Measurements from ENCODE around the gene TYR.
"Not testable (repeated sequence)": the region's sequence is repeated elsewhere in the genome, so short reads cannot be mapped to it uniquely, and the experiment has no call there.

TYR gene

DNA sequence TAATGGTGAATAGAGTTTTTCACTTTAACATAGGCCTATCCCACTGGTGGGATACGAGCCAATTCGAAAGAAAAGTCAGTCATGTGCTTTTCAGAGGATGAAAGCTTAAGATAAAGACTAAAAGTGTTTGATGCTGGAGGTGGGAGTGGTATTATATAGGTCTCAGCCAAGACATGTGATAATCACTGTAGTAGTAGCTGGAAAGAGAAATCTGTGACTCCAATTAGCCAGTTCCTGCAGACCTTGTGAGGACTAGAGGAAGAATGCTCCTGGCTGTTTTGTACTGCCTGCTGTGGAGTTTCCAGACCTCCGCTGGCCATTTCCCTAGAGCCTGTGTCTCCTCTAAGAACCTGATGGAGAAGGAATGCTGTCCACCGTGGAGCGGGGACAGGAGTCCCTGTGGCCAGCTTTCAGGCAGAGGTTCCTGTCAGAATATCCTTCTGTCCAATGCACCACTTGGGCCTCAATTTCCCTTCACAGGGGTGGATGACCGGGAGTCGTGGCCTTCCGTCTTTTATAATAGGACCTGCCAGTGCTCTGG is at the start of gene TYR:
TYR (plus strand) TSS at position 185 of the 541 bp plus-strand sequence; CDS start at position 264, 79 bp downstream.
- DNase-seq (ENCODE audit: low read depth in 2 of 2): no peak

DNA sequence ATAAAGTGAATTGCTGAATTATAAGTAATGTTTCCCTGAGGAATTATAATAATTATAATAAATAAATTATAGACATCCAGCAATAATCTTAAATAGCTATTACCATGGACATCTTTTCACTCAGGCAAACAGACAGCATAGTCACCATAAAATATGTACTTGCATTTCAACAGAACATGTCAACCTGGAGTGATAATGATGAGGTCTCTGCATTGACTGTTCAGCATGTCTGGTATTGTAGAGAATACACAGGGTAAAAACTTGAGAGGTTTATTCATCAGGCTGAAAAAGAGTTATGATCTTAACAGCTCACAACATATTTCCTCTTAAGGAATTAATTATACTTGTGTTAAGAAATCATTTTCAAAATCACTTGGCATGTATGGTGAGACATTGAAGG is 41.1 kb upstream of the TYR start:
- DNase-seq (ENCODE audit: low read depth in 2 of 2): no peak

DNA sequence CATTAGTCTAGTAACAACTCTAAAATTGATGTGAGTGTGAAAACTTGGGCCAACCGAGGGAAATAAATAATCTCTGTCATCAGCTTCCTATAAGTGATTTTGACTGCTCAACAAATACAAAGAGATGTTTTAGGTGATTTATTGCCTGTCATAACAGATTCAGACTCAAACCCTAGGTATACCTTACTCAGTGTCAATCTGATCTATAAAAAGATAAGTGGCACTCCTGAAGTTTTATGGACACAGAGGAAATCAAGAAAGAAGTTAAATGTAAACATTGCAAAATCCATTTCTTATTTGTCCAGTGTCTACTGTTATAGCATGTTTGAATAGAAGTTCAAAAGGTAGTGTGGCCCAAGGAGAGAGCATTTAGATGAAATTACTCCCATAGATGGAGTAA is 30.4 kb upstream of the TYR start:
- no peak for DNase-seq (ENCODE audit: low read depth in 2 of 2)

DNA sequence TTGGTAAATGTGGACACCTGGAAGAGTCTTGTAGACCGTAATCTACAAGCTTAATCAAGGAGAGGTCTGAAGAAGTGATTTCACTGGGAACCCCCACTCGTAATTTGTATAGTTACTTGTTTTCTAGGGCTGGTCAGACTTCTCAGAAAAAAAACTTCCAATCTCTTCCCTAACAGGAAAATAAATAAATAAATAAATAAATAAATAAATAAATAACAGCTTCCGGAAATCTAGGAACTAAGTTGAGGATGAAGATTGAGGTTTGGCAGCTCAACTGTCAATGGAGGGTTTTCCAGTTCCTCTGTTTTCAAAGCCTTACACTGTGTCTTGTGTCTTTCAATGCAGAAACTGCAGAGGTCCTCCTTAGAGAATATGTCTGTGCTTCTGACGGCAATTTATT is 17.7 kb upstream of the TYR start:
- DNase-seq (ENCODE audit: low read depth in 2 of 2): no peak

DNA sequence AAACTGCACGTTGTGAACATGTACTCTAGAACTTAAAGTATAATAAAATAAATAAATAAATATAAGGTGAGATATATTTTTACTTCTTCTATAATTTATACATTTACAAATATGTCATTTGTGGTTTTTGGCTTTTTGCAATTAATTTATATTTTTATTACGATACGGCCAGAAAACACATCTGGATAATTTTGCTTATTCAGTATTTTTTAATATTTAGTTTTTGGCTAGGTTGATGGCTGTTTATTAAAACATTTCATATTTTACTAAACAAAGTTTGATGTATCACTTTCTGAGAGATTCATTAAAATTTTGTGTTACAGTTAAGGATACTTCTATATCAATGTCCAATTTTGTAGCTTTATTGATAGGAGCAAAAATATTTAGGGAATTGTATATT is 15.7 kb upstream of the TYR start:
- no peak for DNase-seq (ENCODE audit: low read depth in 2 of 2)

DNA sequence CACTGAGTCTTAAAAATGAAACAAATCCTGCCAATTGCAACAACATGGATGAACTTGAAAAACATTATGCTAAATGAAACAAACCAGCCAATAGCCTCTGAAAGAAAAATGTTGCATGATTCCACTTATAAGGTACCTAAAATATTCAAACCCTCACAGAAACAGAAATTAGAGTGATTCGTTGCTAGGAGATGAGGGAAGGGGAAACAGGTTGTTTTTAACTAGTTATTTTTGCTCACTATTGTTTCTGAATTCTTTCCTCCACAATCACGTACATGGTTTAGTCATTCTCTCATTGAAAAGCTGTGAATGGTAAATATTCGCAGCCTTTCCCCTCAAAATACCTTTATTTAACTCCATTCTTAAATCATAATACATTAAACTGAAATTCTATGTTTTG is 14.0 kb upstream of the TYR start:
- DNase-seq (ENCODE audit: low read depth in 2 of 2): no peak

DNA sequence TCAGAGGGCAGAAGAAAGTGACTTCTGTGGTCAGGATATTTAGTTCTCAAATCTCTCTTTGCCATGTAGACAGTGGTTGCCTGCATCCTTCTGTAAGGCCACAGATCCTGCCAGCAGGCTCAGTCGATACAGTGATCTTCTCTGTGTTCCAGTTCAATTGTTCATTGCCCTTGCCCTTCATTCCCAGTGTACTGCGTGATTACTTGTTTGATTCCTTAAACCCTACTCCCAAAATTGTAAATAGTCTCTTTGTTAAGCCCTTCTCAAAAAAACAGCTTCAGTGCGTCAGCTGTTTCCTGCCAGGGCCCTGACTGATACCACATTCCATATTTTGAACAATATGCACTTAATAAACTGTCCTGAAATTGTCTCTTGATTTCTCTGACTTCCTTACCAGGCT is 9.3 kb upstream of the TYR start:
- no peak for DNase-seq (ENCODE audit: low read depth in 2 of 2)

DNA sequence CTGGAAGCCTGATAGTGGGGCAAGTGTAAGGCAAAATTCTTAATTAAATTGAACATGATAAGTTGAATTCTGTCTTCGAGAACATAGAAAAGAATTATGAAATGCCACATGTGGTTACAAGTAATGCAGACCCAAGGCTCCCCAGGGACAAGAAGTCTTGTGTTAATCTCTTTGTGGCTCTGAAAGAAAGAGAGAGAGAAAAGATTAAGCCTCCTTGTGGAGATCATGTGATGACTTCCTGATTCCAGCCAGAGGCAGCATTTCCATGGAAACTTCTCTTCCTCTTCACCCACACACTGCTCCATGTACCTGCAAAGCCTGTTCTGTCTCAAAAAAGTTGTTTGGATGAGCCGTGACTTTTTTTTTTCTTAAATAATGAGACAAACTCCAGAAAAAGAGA is 1.9 kb upstream of the TYR start:
- DNase-seq (ENCODE audit: low read depth in 2 of 2): no peak

DNA sequence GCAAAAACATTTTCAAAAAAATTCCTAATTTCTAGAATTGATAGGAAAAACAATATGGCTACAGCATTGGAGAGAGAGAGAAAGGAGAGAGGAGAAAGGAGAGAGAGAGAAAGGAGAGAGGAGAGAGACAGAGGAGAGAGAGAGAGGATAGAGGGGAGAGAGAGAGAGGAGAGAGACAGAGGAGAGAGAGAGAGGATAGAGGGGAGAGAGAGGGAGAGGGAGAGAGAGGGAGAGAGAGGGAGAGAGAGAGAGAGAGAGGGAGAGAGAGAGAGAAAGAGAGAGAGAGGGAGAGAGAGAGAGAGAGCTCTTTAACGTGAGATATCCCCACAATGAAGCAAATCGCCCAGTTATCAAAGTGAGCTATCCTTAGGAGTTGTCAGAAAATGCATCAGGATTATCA is 737 bp upstream of the TYR start:
- DNase-seq (ENCODE audit: low read depth in 2 of 2): no peak

DNA sequence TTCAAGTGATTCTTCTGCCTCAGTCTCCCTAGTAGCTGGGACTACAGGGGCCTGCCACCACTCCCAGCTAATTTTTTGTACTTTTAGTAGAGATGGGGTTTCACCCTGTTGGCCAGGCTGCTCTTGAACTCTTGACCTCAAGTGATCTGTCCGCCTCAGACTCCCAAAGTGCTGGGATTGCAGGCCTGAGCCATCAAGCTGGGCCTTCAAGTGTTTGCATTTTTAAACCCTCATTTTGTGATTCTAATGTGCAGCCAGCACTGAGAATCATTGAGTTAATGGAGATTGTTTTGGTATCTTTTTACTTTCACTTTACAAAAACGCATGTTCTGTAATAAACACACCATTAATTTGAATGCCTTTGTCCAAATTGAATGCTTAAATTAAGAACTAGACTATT is 3.4 kb downstream of the TYR start:
- DNase-seq (ENCODE audit: low read depth in 2 of 2): no peak

DNA sequence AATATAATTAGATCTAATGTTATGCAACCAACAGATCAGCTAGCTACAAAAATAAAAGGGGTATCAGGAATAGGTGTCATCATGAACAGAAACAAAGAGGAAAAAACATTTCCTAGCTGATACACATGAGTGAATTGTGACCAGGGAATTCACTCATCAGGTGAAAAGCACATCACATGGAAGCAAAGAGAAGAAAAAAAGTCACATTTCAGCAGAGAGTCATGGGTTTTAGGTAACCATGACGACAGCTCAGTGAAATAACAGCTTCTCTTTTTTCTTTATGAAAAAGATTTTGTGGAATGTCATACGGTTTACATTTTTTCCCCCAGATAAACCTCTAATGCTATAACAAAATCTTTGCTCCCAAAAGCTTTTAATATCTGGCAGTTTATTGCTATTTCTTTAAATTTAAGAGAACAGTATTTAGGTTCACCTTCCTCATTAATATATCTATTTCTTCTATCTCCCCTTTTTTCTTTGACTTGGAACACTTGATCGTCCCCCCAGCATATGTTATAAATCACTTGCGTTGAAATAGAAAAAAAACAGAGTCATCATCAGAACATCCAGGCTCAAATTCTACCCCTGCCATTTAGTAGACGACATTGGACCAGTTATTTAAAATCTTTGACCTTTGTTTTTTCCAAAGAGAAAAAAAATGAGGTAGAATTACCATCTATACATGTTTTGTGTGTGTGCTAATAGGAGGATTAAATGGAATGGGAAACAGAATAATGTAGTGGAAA is 5.3 kb downstream of the TYR start:
- DNase-seq (ENCODE audit: low read depth in 2 of 2): no peak

DNA sequence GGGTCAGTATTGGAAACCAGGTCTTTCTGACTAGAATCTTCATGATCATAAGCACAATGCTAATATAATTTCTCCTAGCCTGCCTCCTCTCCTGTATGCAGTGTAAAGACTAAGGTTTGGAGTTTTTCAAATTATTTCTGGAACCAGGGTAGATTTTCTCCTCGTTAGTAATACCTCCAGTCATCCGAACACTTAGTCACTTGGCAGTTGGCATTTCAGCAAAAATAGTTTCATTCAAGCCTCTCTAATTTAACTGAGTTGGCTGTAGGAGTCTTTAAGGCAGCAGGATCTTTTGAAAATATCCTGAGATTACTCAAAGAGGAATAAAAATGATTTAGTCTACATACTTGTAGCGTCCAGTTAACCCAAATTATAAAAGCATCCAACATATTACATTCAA is 6.3 kb downstream of the TYR start:
- no peak for DNase-seq (ENCODE audit: low read depth in 2 of 2)

DNA sequence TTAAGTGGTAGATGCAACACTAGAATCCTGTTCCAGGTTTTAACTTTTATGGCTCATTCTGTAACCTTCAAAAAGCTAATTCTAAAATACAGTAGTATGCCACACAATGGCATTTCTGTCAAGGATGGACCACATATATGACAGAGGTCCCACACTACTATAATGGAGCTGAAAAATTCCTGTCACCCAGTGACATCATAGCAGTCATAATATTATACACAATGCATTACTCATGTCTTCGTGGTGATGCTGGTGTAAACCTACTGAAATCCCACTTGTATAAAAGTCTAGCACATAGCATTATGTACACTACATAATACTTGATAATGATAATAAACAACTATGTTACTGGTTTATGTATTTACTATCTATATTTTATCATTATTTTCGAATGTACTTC is 12.1 kb downstream of the TYR start:
- no peak for DNase-seq (ENCODE audit: low read depth in 2 of 2)

DNA sequence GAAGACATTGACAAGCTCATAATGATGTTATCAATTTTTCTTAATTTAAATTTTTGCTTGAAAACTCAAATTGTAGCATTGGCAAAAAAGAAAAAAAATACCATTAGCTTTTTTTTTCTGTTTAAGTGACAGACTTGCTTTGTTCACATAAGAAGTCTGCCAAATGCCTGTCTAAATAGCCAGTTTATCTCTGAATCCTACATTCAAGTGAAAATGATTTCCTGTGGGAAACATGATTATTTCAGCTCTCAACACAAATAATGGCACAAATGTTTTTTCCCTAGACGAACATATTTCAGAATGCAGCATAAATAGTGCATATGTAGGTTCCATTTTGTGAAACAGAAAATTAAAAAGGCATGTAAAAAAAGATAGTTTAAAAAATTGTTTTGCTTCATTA is 23.5 kb downstream of the TYR start:
- no peak for DNase-seq (ENCODE audit: low read depth in 2 of 2)

DNA sequence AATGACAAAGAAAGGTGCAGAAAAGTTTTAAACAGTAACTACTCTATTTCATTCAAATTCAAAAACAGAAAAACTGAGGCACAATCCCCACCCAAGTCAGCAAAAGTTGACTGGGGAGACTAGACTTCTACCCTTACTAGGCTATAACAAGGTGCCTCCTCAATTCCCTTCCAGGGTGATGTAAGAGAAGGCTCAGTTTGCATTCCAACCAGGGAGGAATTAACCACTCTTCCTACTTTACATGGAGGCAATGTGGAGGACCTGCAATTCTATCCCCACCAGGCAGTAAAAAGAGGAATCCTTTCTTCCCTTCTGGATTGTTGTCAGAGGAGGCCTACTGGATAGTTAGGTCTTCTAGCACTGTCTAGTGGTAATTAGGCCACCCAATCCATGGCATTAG is 26.1 kb downstream of the TYR start:
- no peak for DNase-seq (ENCODE audit: low read depth in 2 of 2)

DNA sequence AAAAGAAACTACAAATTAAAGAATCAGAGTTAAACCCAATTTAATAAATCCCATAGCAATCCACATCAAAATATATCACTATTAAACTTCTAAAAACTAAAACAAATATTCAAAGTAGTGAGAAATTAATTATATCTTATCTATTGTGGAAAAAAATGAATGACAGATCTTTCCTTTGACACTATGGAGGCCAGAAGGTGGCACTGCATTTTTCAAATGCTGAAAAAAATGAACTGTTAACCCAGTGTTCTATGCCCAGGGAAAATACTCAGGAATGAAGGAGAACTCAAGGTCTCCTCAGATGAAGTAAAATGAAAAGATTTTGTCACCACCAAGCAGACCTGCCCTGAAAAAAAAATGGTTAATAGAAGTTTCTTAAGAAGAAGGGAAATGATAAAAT is 27.7 kb downstream of the TYR start:
- DNase-seq (ENCODE audit: low read depth in 2 of 2): no peak

DNA sequence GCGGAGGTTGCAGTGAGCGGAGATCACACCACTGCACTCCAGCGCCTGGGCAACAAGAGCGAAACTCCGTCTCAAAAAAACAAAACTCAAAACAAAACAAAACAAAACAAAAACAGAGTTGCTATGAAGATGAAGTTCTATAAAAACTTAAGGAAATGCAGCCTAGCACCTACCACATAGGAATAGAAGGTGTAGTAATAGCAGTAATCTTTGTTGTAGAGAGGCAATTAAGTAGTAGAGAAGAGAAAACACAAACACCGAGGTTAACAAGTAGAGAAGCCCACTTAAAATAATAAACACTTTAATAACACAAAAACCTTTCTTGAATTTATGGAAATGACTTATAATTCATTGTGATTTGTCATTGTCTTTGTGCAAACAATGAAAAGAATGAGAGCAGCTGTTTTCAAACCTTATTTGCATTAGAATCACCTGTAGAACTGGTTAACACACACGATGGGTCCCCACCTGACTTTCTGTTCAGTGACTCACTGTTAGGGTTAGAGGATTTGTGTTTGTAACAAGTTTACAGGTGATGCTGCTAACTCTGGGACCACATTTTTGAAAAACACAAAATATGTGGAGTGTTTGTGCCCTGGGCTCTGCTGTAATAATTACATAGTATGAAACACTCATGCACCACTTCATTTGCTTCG is 43.1 kb downstream of the TYR start:
- DNase-seq (ENCODE audit: low read depth in 2 of 2): no peak

DNA sequence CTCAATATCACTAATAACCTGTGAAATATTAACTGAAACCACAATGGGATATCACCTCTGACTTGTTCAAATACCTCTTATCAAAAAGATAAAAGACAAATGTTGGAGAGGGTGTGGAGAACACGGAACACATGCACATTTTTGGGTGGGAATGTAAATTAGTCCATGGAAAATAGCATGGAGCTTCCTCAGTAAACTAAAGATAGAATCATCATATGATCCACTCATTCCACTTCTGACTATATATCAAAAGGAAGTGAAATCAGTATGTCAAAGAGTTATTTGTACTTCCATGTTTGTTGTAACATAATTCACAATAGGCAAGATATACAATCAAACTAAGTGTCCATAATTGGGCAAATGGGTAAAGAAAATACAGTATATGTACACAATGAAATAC is 57.4 kb downstream of the TYR start:
- no peak for DNase-seq (ENCODE audit: low read depth in 2 of 2)

DNA sequence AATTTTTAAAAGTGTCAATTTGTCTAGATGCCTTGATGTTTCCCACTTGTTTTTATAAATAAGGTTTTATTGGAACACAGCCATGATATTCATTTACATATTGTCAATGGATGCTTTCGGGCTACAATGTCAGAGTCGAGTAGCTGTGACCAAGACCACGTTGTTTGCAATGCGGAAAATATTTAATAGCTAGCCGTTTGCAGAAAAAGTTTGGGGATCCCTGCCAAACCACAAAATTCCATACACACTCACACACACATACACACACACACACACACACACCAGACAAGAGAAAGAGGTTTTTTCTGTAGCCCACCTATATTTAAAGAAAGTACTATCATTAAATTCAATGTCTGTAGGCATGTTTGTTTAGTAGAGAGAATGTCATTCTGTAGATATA is 58.3 kb downstream of the TYR start:
- DNase-seq (ENCODE audit: low read depth in 2 of 2): no peak

DNA sequence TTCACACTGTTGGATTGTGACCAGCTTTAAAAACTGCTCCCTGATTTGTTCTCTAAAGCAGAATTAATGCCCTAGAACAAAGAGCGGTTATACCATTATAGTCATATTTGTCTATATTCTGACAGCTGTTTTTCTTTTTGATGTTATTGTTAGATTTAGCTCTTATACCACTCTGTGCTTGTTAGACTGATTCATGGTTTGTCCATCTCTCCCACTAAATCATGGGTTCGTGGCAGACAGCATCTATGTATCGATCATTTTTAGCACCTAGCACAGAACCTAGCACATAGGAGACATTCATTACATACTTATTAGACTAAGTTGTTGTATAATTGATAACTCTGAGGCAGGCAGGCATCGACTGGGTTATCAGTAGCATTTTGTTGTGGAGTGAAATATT is 69.3 kb downstream of the TYR start:
- DNase-seq (ENCODE audit: low read depth in 2 of 2): not testable (repeated sequence)

DNA sequence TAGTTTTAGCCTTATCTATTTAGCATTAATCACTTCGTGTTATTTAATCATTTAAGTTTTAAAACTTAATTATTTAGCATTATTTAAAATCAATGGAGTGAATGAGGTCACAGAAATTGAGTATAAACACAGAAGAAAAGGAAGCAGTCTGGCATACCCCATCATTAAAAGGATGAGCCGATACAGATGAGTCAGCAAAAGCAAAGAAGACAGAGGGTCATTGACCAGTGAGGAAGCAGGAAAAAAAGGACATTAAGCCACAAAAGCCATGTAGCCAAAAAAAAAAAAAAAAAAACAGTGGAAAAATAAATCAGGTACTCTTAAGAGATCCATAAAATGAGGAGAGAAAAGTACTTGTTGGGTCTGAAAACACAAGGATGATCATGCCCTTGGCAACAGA is 71.5 kb downstream of the TYR start:
- no peak for DNase-seq (ENCODE audit: low read depth in 2 of 2)

DNA sequence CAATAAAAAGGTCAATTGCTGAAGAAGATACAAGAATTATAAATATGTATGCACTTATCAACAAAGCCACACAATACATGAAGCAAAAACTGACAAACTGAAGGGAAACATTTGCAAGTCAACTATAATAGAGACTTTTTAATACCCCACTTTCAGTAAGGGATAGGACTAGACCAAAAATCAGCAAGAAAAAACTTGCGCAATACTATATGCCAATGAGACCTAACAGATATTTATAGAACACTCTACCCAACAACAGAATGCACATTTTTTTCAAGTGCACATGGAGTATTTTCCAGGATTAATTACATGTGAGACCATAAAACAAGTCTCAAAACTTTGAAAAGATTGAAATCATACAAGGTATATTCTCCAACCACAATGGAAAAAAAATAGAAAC is 83.8 kb downstream of the TYR start:
- DNase-seq (ENCODE audit: low read depth in 2 of 2): not testable (repeated sequence)

DNA sequence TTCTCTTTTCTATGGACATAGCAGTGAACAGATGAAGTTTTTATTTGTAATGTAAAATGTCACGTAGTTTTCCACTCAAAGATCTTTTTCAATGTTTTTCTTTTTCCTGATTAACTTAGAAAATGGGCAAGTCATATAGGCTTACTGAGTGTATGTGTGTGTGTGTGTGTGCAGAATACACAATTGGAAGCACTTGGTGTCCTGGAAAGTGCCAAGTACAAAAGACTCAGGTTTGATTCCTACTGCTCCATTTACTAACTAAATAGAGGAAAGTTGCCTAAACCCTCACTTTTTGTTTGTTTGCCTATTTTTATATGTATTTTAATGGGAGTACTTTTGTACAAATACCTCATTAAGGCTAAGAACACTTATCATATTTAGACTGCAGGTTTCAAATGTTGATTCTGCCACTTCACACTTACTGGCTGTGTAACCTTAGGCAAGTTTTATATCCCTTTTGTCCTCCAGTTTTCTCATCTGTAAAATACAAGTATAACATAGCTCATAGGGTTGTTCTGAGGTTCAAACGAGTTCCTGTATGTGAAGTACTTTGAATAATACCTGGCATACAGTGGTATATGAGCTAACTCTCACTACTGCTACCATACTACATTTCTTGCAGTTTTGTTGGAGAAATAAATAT is 90.1 kb downstream of the TYR start:
- no peak for DNase-seq (ENCODE audit: low read depth in 2 of 2)

All from stimulated activated CD8-positive, alpha-beta memory T cell treated with anti-CD3 and anti-CD28 coated beads, Interleukin-7, amount 100 ng/mL, for 1 hour (primary cell).